ENCODE measurements around the gene SNX11. TPM values are rescaled to one million over a fixed set of nuclear protein-coding genes. Genes with fewer than 3 reads are reported as not detected.

Gene SNX11
- polyA plus RNA-seq, 2 donors = 11.5 to 17.0 TPM

Other genes with a start within 250 kb of the SNX11 start
- 10 to 100 TPM in 1 of 2 donors, 1 to 10 TPM in 1; 5.4 to 10.7 TPM for gene SP2, start 211.5 kb upstream of the SNX11 start, polyA plus RNA-seq
- 1 to 10 TPM; 9.5 to 9.6 TPM for gene PNPO, start 166.2 kb upstream of the SNX11 start, polyA plus RNA-seq
- gene PRR15L, start 149.9 kb upstream of the SNX11 start, polyA plus RNA-seq = 10 to 100 TPM in 1 of 2 donors, 1 to 10 TPM in 1; 8.8 to 15.2 TPM
- 100 to 1,000 TPM; 103 to 217 TPM for gene CDK5RAP3, start 136.7 kb upstream of the SNX11 start, polyA plus RNA-seq
- 10 to 100 TPM in 1 of 2 donors, 1 to 10 TPM in 1; 8.4 to 12.9 TPM for gene COPZ2, start 70.0 kb upstream of the SNX11 start, polyA plus RNA-seq
- gene NFE2L1, start 59.4 kb upstream of the SNX11 start, polyA plus RNA-seq = 10 to 100 TPM; 39.4 to 45.7 TPM
- 10 to 100 TPM; 16.4 to 29.9 TPM for gene CBX1, start 6.3 kb upstream of the SNX11 start, polyA plus RNA-seq